ENCODE results near the gene PSTPIP2.
"Not testable (repeated sequence)": the region's sequence is repeated elsewhere in the genome, so short reads cannot be mapped to it uniquely, and the experiment has no call there.

Gene PSTPIP2

GRCh38 chr18:46071653-46072375, at the start of gene PSTPIP2:
PSTPIP2 (minus strand) TSS chr18:46072260; CDS start chr18:46072188, 72 bp downstream.
- DNase-seq, result peak; percentile 75

GRCh38 chr18:46113751-46114150, 41.7 kb upstream of the PSTPIP2 start:
- no peak for DNase-seq

GRCh38 chr18:46110406-46110805, 38.3 kb upstream of the PSTPIP2 start:
- no peak for DNase-seq

- DNase-seq, result no peak
Measured at GRCh38 chr18:46109386-46109785, 37.3 kb upstream of the PSTPIP2 start.

GRCh38 chr18:46104128-46104911, 32.3 kb upstream of the PSTPIP2 start, which contains the start of gene HAUS1:
HAUS1 (plus strand) TSS chr18:46104385; CDS start chr18:46104412, 27 bp downstream.
- peak; percentile 95 for DNase-seq

- no peak for DNase-seq
Measured at GRCh38 chr18:46099463-46099862, 27.4 kb upstream of the PSTPIP2 start.

GRCh38 chr18:46098616-46098933, 26.5 kb upstream of the PSTPIP2 start:
- no peak for DNase-seq

- peak; percentile 93 for DNase-seq
Measured at GRCh38 chr18:46097801-46098615, 25.9 kb upstream of the PSTPIP2 start, which contains the start of gene ATP5F1A. ATP5F1A (minus strand) TSS chr18:46098296; CDS start chr18:46098231, 65 bp downstream.

GRCh38 chr18:46097431-46097800, 25.4 kb upstream of the PSTPIP2 start:
- no peak for DNase-seq

GRCh38 chr18:46096651-46097300, 24.7 kb upstream of the PSTPIP2 start:
- DNase-seq, result no peak

GRCh38 chr18:46095532-46095931, 23.5 kb upstream of the PSTPIP2 start:
- no peak for DNase-seq

- not testable (repeated sequence) for DNase-seq
Measured at GRCh38 chr18:46088501-46088900, 16.4 kb upstream of the PSTPIP2 start.

GRCh38 chr18:46084431-46084830, 12.4 kb upstream of the PSTPIP2 start:
- DNase-seq, result no peak

GRCh38 chr18:46080156-46080555, 8.1 kb upstream of the PSTPIP2 start:
- no peak for DNase-seq

- no peak for DNase-seq
Measured at GRCh38 chr18:46079336-46079735, 7.3 kb upstream of the PSTPIP2 start.

GRCh38 chr18:46073474-46074331, 1.6 kb upstream of the PSTPIP2 start:
- DNase-seq, result peak; percentile 41

GRCh38 chr18:46072959-46073358, 899 bp upstream of the PSTPIP2 start:
- no peak for DNase-seq

GRCh38 chr18:46072376-46072867, 362 bp upstream of the PSTPIP2 start:
- DNase-seq, result no peak

- DNase-seq, result peak; percentile 35
Measured at GRCh38 chr18:46070815-46071652, 1.0 kb downstream of the PSTPIP2 start.

- DNase-seq, result no peak
Measured at GRCh38 chr18:46070232-46070631, 1.8 kb downstream of the PSTPIP2 start.

- no peak for DNase-seq
Measured at GRCh38 chr18:46069524-46069923, 2.5 kb downstream of the PSTPIP2 start.

All from left hindlimb (tissue), 1 donor.